HL-60 (cell line): ENCODE data around the gene CLASP2.
"Not testable (repeated sequence)": the region's sequence is repeated elsewhere in the genome, so short reads cannot be mapped to it uniquely, and the experiment has no call there.

Experiments
- DNase-seq, 2 experiments: peaks; one replicate each; pipeline ENCODE4 v3.0.0-alpha.2; 2010 to 2020; ENCODE audit warnings: low read depth in 1 of 2, low spot score in 1 of 2
- H3K27ac ChIP-seq: fragments of 250-450 bp; sonication (Bioruptor Pico); replicated peaks from 2 replicates; pipeline ENCODE4 v1.5.1; 2020; ENCODE audit warnings: mild to moderate bottlenecking, moderate library complexity
- H3K27me3 ChIP-seq: fragments of 250-450 bp; sonication (Bioruptor Pico); 2 replicates; pipeline ENCODE4 v1.5.1; 2021; ENCODE audit warnings: mild to moderate bottlenecking, moderate library complexity; ENCODE audit not compliant: insufficient read depth, poor library complexity, severe bottlenecking
- H3K4me3 ChIP-seq: replicated peaks from 2 replicates; pipeline ENCODE4 v1.5.1; 2011; ENCODE audit warnings: mild to moderate bottlenecking, control low read depth, low read length; ENCODE audit not compliant: insufficient read depth
- GABPA ChIP-seq: IDR thresholded peaks from 2 replicates; pipeline ENCODE4 v1.6.1; 2012; ENCODE audit warnings: low read depth
- POLR2AphosphoS5 ChIP-seq: IDR thresholded peaks from 2 replicates; pipeline ENCODE4 v1.6.1; 2012; ENCODE audit warnings: low read depth
- SPI1 ChIP-seq: IDR thresholded peaks from 2 replicates; pipeline ENCODE4 v1.6.1; 2012; ENCODE audit warnings: low read depth, mild to moderate bottlenecking, borderline replicate concordance
- TF ChIP-seq, protein P1 (sequence below): IDR thresholded peaks from one replicate; pipeline ENCODE4 v1.5.1; 2011; ENCODE audit warnings: low read length, control low read depth, inconsistent platforms; ENCODE audit not compliant: insufficient read depth
- TF ChIP-seq, protein P2 (sequence below): IDR thresholded peaks from 2 replicates; pipeline ENCODE4 v1.6.1; 2012; ENCODE audit warnings: low read depth; ENCODE audit not compliant: insufficient replicate concordance

CLASP2 gene

DNA sequence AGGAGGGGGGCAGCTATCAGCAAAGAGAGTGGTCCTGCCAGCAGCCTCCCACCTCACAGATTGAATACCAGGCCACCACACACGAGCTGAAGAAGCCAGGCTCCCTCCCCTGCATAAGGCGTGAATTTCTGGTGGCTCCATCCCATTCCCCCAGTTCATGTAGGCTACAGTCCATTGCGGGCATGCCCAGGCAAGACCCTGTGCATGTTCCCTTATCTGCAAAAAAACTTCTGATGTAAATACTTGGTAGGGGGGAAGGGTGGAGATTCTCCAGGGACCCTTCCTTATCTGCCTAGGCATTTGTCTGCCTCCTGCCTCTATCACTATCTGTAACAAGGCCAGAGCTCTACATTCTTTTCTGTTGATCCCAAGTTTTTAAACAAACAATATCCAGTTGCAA lies 250.3 kb downstream of the CLASP2 start:
- no peak for DNase-seq
- Histone ChIP-seq H3K27me3 (no peaks in the 10 kb centered on the region), H3K27ac (no peak overlapping the region), H3K4me3 (no peak overlapping the region)
- TF ChIP-seq POLR2AphosphoS5 (no peak), SPI1 (no peak)
- TF ChIP-seq, protein P1, sequence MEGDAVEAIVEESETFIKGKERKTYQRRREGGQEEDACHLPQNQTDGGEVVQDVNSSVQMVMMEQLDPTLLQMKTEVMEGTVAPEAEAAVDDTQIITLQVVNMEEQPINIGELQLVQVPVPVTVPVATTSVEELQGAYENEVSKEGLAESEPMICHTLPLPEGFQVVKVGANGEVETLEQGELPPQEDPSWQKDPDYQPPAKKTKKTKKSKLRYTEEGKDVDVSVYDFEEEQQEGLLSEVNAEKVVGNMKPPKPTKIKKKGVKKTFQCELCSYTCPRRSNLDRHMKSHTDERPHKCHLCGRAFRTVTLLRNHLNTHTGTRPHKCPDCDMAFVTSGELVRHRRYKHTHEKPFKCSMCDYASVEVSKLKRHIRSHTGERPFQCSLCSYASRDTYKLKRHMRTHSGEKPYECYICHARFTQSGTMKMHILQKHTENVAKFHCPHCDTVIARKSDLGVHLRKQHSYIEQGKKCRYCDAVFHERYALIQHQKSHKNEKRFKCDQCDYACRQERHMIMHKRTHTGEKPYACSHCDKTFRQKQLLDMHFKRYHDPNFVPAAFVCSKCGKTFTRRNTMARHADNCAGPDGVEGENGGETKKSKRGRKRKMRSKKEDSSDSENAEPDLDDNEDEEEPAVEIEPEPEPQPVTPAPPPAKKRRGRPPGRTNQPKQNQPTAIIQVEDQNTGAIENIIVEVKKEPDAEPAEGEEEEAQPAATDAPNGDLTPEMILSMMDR: no peak

DNA sequence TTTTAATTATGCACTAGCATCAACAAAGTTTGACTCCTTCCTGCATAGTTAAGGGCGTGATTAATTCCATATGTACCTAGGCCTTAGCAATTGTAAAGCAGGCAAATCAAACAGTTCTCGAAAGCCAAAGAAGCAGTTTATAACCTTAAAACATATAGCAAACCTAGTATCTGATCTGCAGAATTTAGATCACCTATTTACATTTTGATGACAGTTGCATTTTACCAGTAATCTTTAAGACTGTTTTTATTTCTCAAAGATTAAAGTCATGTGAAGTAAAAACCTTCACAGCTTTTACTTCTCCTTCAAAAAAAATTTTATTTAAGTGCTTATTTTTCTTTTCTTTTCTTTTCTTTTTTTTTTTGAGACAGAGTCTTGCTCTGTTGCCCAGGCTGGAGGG lies 257.0 kb downstream of the CLASP2 start:
- H3K4me3 ChIP-seq: no peak overlapping the region
- TF ChIP-seq, protein P2, sequence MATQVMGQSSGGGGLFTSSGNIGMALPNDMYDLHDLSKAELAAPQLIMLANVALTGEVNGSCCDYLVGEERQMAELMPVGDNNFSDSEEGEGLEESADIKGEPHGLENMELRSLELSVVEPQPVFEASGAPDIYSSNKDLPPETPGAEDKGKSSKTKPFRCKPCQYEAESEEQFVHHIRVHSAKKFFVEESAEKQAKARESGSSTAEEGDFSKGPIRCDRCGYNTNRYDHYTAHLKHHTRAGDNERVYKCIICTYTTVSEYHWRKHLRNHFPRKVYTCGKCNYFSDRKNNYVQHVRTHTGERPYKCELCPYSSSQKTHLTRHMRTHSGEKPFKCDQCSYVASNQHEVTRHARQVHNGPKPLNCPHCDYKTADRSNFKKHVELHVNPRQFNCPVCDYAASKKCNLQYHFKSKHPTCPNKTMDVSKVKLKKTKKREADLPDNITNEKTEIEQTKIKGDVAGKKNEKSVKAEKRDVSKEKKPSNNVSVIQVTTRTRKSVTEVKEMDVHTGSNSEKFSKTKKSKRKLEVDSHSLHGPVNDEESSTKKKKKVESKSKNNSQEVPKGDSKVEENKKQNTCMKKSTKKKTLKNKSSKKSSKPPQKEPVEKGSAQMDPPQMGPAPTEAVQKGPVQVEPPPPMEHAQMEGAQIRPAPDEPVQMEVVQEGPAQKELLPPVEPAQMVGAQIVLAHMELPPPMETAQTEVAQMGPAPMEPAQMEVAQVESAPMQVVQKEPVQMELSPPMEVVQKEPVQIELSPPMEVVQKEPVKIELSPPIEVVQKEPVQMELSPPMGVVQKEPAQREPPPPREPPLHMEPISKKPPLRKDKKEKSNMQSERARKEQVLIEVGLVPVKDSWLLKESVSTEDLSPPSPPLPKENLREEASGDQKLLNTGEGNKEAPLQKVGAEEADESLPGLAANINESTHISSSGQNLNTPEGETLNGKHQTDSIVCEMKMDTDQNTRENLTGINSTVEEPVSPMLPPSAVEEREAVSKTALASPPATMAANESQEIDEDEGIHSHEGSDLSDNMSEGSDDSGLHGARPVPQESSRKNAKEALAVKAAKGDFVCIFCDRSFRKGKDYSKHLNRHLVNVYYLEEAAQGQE: no peak
- TF ChIP-seq, protein P1: no peak
- no peak for TF ChIP-seq SPI1
- no peaks in the 10 kb centered on the region for H3K27me3 ChIP-seq
- no peak overlapping the region for H3K27ac ChIP-seq
- DNase-seq: no peak

DNA sequence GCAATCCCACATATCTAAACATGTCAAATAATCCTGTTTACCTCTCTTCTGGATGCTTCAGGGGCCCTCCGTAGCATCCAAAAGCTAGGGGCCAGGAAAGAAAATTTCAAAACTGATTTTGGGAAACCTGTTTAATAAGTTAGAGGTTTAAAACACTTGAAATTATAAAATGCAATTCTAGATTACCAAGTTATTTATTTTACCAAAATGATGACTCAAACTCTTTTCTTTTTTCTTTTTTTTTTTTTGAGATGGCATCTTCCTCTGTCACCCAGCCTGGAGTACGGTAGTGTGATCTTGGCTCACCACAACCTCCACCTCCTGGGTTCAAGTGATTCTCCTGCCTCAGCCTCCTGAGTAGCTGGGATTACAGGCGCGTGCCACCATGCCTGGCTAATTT lies 258.5 kb downstream of the CLASP2 start:
- H3K27me3 ChIP-seq, H3K4me3 ChIP-seq, H3K27ac ChIP-seq, DNase-seq: not testable (repeated sequence)

DNA sequence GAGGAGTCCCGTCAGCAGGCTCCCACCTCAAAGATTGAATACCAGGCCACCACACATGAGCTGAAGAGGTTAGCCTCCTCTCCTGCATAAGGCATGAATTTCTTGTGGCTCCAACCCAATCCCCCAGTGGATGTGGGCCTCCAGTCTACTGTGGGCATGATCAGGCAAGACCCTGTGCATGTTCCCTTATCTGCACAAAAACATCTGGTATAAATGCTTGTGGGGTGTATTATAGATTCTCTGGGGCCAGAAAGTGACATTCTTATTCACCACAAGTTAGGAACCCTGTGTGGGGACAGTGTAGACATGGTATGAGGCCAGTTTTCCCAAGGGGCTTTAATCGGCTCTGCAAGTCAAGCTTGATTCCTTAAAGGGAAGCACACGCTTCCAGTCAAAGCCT lies 259.6 kb downstream of the CLASP2 start:
- DNase-seq: no peak

More for the DNA sequence above, 259.6 kb downstream of the CLASP2 start:
- Histone ChIP-seq H3K27ac (no peak overlapping the region), H3K4me3 (no peak overlapping the region), H3K27me3 (no peaks in the 10 kb centered on the region)
- TF ChIP-seq, protein P1: no peak
- TF ChIP-seq SPI1 (no peak), POLR2AphosphoS5 (no peak), GABPA (no peak)
- TF ChIP-seq, protein P2: no peak
